ENCODE measurements around the gene HNRNPC.
A peak's percentile ranks its signal among the peaks of the same experiment; 100 is the strongest.

Gene HNRNPC

GRCh38 chr14:21269252-21270046, at the start of gene HNRNPC:
Gene HNRNPC, minus strand, starts transcription at chr14:21269442. Its CDS starts 35,249 bp downstream, at chr14:21234193.
- TF ChIP-seq CTCF (conservative IDR thresholded peaks at IDR 0.05) = no peak
- H3K27ac ChIP-seq = peak within 1 kb of the TSS; percentile 89

DNA sequence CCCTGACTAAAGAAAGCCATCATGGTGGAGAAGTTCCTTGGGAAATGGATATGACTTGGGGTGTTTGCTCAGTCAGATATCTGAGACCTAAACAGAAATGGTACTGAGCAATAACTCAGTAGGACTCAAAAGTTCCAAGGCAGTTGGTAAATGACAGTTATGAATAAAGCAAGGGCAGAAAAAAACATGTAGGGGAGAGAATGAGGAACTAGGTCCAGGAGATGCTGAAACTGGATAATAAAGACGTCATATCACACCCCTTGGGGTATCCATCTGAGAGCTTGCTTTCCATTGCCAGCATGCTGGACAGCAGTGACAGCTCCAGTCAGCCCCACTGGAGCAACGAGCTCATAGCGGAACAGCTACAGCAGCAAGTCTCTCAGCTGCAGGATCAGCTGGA, 48.2 kb upstream of the HNRNPC start:
- no peak overlapping the region for H3K27ac ChIP-seq
- TF ChIP-seq CTCF (conservative IDR thresholded peaks at IDR 0.05) = no peak

- no peak overlapping the region for H3K27ac ChIP-seq
- TF ChIP-seq CTCF (conservative IDR thresholded peaks at IDR 0.05) = no peak
These were observed 44.3 kb upstream of the HNRNPC start for GRCh38 chr14:21313512-21313911.

GRCh38 chr14:21311614-21312013, 42.4 kb upstream of the HNRNPC start:
- TF ChIP-seq CTCF (conservative IDR thresholded peaks at IDR 0.05) = no peak
- H3K27ac ChIP-seq = no peak overlapping the region

DNA sequence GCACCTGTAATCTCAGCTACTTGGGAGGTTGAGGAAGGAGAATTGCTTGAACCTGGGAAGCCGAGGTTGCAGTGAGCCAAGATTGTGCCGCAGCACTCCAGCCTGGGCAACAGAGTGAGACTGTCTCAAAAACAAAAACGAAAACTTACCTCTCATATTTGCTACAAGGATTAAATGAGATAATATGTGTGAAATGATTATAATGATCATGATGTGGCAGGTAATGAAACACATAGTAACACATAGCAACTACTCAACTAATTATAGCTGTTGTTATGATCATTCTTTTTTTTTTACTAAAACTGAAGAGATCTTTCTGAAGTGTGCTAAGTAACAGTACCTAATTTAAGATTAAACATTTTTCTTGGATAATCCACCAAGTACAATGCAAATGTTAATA, 40.7 kb upstream of the HNRNPC start:
- TF ChIP-seq CTCF (conservative IDR thresholded peaks at IDR 0.05) = no peak
- H3K27ac ChIP-seq = no peak overlapping the region

DNA sequence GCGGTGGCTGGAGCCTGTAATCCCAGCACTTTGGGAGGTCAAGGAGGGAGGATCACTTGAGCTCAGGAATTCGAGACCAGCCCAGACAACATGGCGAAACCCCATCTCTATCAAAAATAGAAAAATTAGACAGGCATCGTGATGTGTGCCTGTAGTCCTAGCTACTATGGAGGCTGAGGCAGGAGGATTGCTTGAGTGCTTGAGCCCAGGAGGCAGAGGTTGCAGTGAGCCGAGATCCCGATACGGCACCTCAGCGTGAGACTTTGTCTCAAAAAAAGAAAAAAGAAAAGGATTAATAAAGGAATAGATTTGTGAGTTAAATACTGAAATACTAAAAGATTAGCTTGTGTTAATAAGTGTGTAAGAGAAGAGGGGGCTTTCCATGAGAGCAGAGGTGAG, 40.0 kb upstream of the HNRNPC start:
- H3K27ac ChIP-seq = peak overlapping the region; percentile 91
- no peak for TF ChIP-seq CTCF (conservative IDR thresholded peaks at IDR 0.05)

DNA sequence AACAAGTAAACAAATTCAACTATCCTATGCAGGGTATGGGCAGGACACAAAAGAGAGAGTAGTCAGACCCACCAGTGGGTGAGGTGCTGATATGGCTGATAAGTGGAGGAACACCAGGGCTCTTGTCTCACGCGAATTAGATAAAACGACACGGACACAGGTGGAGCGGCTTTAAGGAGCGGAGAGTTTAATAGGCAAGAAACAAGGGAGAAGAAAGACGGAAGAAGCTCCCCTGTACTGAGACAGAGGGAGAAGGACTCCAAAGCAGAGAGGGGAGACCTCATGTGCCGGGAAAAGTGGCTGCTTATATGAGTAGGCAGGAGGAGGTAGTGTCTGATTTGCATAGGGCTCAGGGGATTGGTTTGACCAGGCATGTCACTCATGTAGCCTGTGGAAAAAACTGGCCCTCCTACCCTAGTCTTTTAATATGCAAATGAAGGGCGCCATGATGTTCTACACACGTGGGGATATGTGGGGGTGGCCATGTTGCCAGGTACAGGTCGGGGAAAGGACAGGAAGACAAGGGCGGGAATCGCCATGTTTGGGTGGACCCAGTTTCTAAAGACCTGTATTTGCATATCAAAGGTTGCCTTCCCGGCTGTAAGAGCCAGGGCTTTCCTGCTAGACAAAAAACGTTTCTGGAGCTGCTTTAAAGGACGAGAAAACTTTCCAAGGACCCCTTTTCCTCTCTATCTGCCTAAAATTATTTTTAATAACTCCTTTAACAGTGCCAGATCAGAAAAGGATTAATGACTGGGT, 39.4 kb upstream of the HNRNPC start:
- H3K27ac ChIP-seq = peak overlapping the region; percentile 91
- TF ChIP-seq CTCF (conservative IDR thresholded peaks at IDR 0.05) = no peak

Data from VCaP (cell line).